ENCODE measurements around the gene BDH2.
A peak's percentile ranks its signal among the peaks of the same experiment; 100 is the strongest.

BDH2 gene

GRCh38 chr4:103085555-103086196 is 14.0 kb downstream of the BDH2 start:
- H3K27ac ChIP-seq, result no peak overlapping the region
- TF ChIP-seq ZFX (IDR thresholded peaks at IDR 0.05; ENCODE audit: borderline replicate concordance) (no peak), CTCF (IDR thresholded peaks at IDR 0.05) (no peak)

- no peak overlapping the region for H3K27ac ChIP-seq
- TF ChIP-seq ZFX (IDR thresholded peaks at IDR 0.05; ENCODE audit: borderline replicate concordance) (no peak), CTCF (IDR thresholded peaks at IDR 0.05) (no peak)
Measured at GRCh38 chr4:103079621-103080020, 20.0 kb downstream of the BDH2 start.

GRCh38 chr4:103076747-103077347 is 22.8 kb downstream of the BDH2 start, which contains the start of gene SLC9B2:
Gene SLC9B2, minus strand, starts transcription at chr4:103076761. Its CDS starts 9,211 bp downstream, at chr4:103067550.
- H3K27ac ChIP-seq, result peak within 1 kb of the TSS; percentile 70
- no peak for TF ChIP-seq ZFX (IDR thresholded peaks at IDR 0.05; ENCODE audit: borderline replicate concordance)
- no peak for TF ChIP-seq CTCF (IDR thresholded peaks at IDR 0.05)

GRCh38 chr4:103075894-103076746 is 23.5 kb downstream of the BDH2 start:
- peak overlapping the region; percentile 70 for H3K27ac ChIP-seq

GRCh38 chr4:103075435-103075893 is 24.2 kb downstream of the BDH2 start:
- TF ChIP-seq ZFX (IDR thresholded peaks at IDR 0.05; ENCODE audit: borderline replicate concordance) (no peak), CTCF (IDR thresholded peaks at IDR 0.05) (no peak)
- peak overlapping the region; percentile 70 for H3K27ac ChIP-seq

More at GRCh38 chr4:103075894-103076746, 23.5 kb downstream of the BDH2 start:
- TF ChIP-seq CTCF (IDR thresholded peaks at IDR 0.05) (peak; percentile 5; the same call in 1 of the 2 replicates), ZFX (IDR thresholded peaks at IDR 0.05; ENCODE audit: borderline replicate concordance) (no peak)

GRCh38 chr4:103074744-103075434 is 24.7 kb downstream of the BDH2 start:
- no peak overlapping the region for H3K27ac ChIP-seq
- TF ChIP-seq ZFX (IDR thresholded peaks at IDR 0.05; ENCODE audit: borderline replicate concordance), result no peak
- TF ChIP-seq CTCF (IDR thresholded peaks at IDR 0.05), result no peak
